Endothelial cell of umbilical vein (primary cell): ENCODE measurements around the gene NR0B2. TPM values are rescaled to one million over a fixed set of nuclear protein-coding genes. Genes with fewer than 3 reads are reported as not detected.

Experiments used
- BruUV-seq: library from RNA; stranded (reverse); fragments of 400-500 nt; replicated peaks from 2 replicates; lab custom pipeline; 2021; lab: Mats Ljungman, UMichigan
- CTCF ChIA-PET: fragments of 300-600, 350-600 bp; sonication (Branson Sonifier 250); formaldehyde crosslinking; loops from one replicate; lab custom pipeline; 2021; ENCODE audit warnings: antibody characterized with exemption, inconsistent platforms; lab: Charles Lee
- POLR2A ChIA-PET: fragments of 300-600, 350-600 bp; sonication (Branson Sonifier 250); formaldehyde crosslinking; loops from one replicate; lab custom pipeline; 2021; ENCODE audit warnings: antibody characterized with exemption, inconsistent platforms; lab: Charles Lee
- DNase-seq: peaks from one replicate; pipeline ENCODE4 v3.0.0-alpha.2; 2011; ENCODE audit warnings: low read depth, low spot score
- FAIRE-seq: peaks from 2 replicates; lab custom pipeline; 2011; peaks lifted over from hg19 to GRCh38; lab: Jason Lieb, UNC
- H2AFZ ChIP-seq: 2 replicates; pipeline ENCODE4 v1.6.0; 2012; ENCODE audit warnings: low read depth, low read length, control low read depth, inconsistent platforms
- H3K27ac ChIP-seq: 2 replicates; pipeline ENCODE4 v1.5.1; 2011; ENCODE audit warnings: low read depth, mild to moderate bottlenecking, control low read depth, low read length, moderate library complexity; ENCODE audit not compliant: insufficient read depth
- H3K27me3 ChIP-seq, 2 experiments: 2 replicates each; pipeline versions ENCODE4 v1.6.0 to v1.6.1; 2011; ENCODE audit warnings: low read length in 2 of 2, mixed read lengths in 1 of 2; ENCODE audit not compliant: control insufficient read depth in 2 of 2, insufficient read depth in 2 of 2
- H3K36me3 ChIP-seq, 2 experiments: 2 replicates in 1 of 2; 3 replicates in 1 of 2; pipeline ENCODE4 v1.5.1; 2011; ENCODE audit warnings: low read length in 2 of 2, mild to moderate bottlenecking in 1 of 2, moderate library complexity in 1 of 2; ENCODE audit not compliant: control insufficient read depth in 2 of 2, insufficient read depth in 2 of 2; ENCODE audit errors: extremely low read depth in 1 of 2
- H3K4me1 ChIP-seq: 3 replicates; pipeline ENCODE4 v1.5.1; 2011; ENCODE audit warnings: mild to moderate bottlenecking, low read length; ENCODE audit not compliant: control insufficient read depth, insufficient read depth; ENCODE audit errors: extremely low read depth
- H3K4me2 ChIP-seq: 2 replicates; pipeline ENCODE4 v1.6.1; 2011; ENCODE audit warnings: low read length, control low read depth, mixed read lengths; ENCODE audit not compliant: insufficient read depth
- H3K4me3 ChIP-seq, 3 experiments: fragments of 200-600 bp in 1 of 3; sonication (generic), shearing (Covaris generic) in 1 of 3; replicated peaks in 1 of 3; 2 replicates each; pipeline ENCODE4 v1.5.1; 2011 to 2016; ENCODE audit warnings: control low read depth in 3 of 3, low read length in 3 of 3, mild to moderate bottlenecking in 2 of 3, inconsistent platforms in 1 of 3, low read depth in 1 of 3, moderate library complexity in 1 of 3; ENCODE audit not compliant: insufficient read depth in 1 of 3
- H3K79me2 ChIP-seq: 2 replicates; pipeline ENCODE4 v1.6.0; 2012; ENCODE audit warnings: low read length, inconsistent platforms; ENCODE audit not compliant: control insufficient read depth, insufficient read depth
- H3K9ac ChIP-seq: replicated peaks from 2 replicates; pipeline ENCODE3; 2011; ENCODE audit warnings: low read length, control low read depth; ENCODE audit not compliant: insufficient read depth; ENCODE audit errors: extremely low read depth
- H3K9me1 ChIP-seq: replicated peaks from 3 replicates; pipeline ENCODE4 v1.6.0; 2011; ENCODE audit warnings: mild to moderate bottlenecking, low read length; ENCODE audit not compliant: control insufficient read depth, insufficient read depth; ENCODE audit errors: extremely low read depth
- H3K9me3 ChIP-seq: replicated peaks from 2 replicates; pipeline ENCODE4 v1.5.1; 2012; ENCODE audit warnings: low read length, inconsistent platforms; ENCODE audit not compliant: control insufficient read depth, insufficient read depth
- H4K20me1 ChIP-seq: replicated peaks from 2 replicates; pipeline ENCODE3; 2011; ENCODE audit warnings: mild to moderate bottlenecking, low read length; ENCODE audit not compliant: control insufficient read depth, insufficient read depth; ENCODE audit errors: extremely low read depth
- EZH2 ChIP-seq: IDR thresholded peaks from 2 replicates; pipeline ENCODE4 v1.6.1; 2012; ENCODE audit warnings: borderline replicate concordance, low read depth, mild to moderate bottlenecking, moderate library complexity, low read length, inconsistent platforms; ENCODE audit not compliant: severe bottlenecking
- FOS ChIP-seq: IDR thresholded peaks from 2 replicates; pipeline ENCODE4 v1.6.1; 2011; ENCODE audit warnings: mild to moderate bottlenecking, low read length, moderate library complexity, borderline replicate concordance; ENCODE audit not compliant: insufficient read depth
- GATA2 ChIP-seq: IDR thresholded peaks from 2 replicates; pipeline ENCODE4 v1.7.0; 2011; ENCODE audit warnings: low read depth, mild to moderate bottlenecking, moderate library complexity, mixed read lengths, low read length; ENCODE audit not compliant: insufficient read length, insufficient read depth
- JUN ChIP-seq: IDR thresholded peaks from 2 replicates; pipeline ENCODE4 v1.6.1; 2011; ENCODE audit warnings: borderline replicate concordance, low read depth; ENCODE audit not compliant: insufficient read length, insufficient read depth
- MYC ChIP-seq: IDR thresholded peaks from one replicate; pipeline ENCODE4 v1.6.1; 2011; ENCODE audit warnings: mild to moderate bottlenecking, low read depth, low read length
- POLR2A ChIP-seq: IDR thresholded peaks from 2 replicates; pipeline ENCODE4 v1.6.1; 2012; ENCODE audit warnings: low read depth, mild to moderate bottlenecking, control low read depth, low read length
- POLR2AphosphoS5 ChIP-seq: IDR thresholded peaks from 2 replicates; pipeline ENCODE4 v1.6.1; 2012; ENCODE audit warnings: low read depth, mild to moderate bottlenecking, control low read depth, low read length, moderate library complexity; ENCODE audit not compliant: insufficient read depth
- dilution Hi-C: fragments of 300-500 bp; cut with MboI; formaldehyde crosslinking; loops from one replicate; pipeline ENCODE4 v1.15.0; 2019; ENCODE audit warnings: low sequenced_read_pairs; ENCODE audit not compliant: extremely low pct_ligation_motif_present
- intact Hi-C: fragments of 100-400 bp; cut with micrococcal nuclease; formaldehyde crosslinking; loops from one replicate; pipeline ENCODE4 v1.10.0; 2022
- polyA plus RNA-seq, 4 experiments: library from polyadenylated mRNA; depleted of rRNA in 3 of 4; stranded (reverse) in 3 of 4; unstranded in 1 of 4; fragments of >200 nt; gene quantifications; 2 replicates each; pipeline versions ENCODE4 v1.2.1 to v1.2.3, GENCODE V29; 2011 to 2012; ENCODE audit warnings: missing spikeins in 1 of 4
- total RNA-seq: library from RNA; stranded (reverse); gene quantifications from 2 replicates; pipeline ENCODE4 v1.2.3, GENCODE V29; 2021
- TF ChIP-seq, protein P1 (sequence below), 2 donors: IDR thresholded peaks; 1 replicate in 1 of 2; 2 replicates in 1 of 2; pipeline ENCODE4 v1.5.1; 2011; ENCODE audit warnings: low read length in 2 of 2, mild to moderate bottlenecking in 2 of 2, moderate library complexity in 2 of 2, control low read depth in 1 of 2, inconsistent platforms in 1 of 2, low read depth in 1 of 2; ENCODE audit not compliant: insufficient read depth in 1 of 2; ENCODE audit errors: extremely low read depth in 1 of 2
- TF ChIP-seq, protein P2 (sequence below): IDR thresholded peaks from 2 replicates; pipeline ENCODE4 v1.6.1; 2011; ENCODE audit not compliant: insufficient read depth, insufficient read length

The NR0B2 gene
- total and polyA plus RNA-seq, 2 donors (not counting 3 experiments of a cell fraction or from before 2014, with no cell fraction given), result not detected

DNA sequence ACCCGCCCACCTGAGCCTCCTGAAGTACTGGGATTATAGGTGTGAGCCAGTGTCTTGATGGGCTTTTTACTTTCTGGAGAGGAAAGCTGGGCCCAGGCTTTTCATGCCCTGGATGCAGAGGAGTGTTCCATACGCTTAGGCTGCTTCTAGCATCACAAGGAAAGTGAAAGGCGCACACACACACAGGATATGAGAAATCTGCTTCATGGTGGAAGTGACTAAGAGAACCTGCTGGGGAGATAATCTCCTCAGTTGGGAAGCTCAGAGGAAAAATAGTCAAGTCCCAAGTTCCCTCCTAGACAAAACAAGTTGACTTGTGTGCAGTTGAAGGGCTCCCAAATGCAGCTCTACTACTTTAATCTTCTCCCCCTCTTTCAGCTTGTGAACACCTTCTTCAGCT is 9.9 kb upstream of the NR0B2 start:
- no peaks in the 10 kb centered on the region for H3K27me3 ChIP-seq
- H3K4me3 ChIP-seq, result peak overlapping the region in 1 of 3 experiments; percentile 25
- peak overlapping the region; percentile 39 for H3K9ac ChIP-seq
- H2AFZ ChIP-seq, result no peak overlapping the region
- H3K9me3 ChIP-seq, result no peaks in the 10 kb centered on the region
- peak; percentile 93 for FAIRE-seq
- H3K27ac ChIP-seq, result peak overlapping the region; percentile 71
- dilution Hi-C loops, result no loop called here
- peaks cover 61% of the 10 kb centered on the region for H3K79me2 ChIP-seq
- DNase-seq, result peak; percentile 70
- intact Hi-C loops, result no loop called here
- TF ChIP-seq JUN (peak; percentile 68), POLR2AphosphoS5 (peak; percentile 53), MYC (no peak), FOS (peak; percentile 84), POLR2A (no peak), GATA2 (peak; percentile 75), EZH2 (no peak)
- TF ChIP-seq, protein P1, sequence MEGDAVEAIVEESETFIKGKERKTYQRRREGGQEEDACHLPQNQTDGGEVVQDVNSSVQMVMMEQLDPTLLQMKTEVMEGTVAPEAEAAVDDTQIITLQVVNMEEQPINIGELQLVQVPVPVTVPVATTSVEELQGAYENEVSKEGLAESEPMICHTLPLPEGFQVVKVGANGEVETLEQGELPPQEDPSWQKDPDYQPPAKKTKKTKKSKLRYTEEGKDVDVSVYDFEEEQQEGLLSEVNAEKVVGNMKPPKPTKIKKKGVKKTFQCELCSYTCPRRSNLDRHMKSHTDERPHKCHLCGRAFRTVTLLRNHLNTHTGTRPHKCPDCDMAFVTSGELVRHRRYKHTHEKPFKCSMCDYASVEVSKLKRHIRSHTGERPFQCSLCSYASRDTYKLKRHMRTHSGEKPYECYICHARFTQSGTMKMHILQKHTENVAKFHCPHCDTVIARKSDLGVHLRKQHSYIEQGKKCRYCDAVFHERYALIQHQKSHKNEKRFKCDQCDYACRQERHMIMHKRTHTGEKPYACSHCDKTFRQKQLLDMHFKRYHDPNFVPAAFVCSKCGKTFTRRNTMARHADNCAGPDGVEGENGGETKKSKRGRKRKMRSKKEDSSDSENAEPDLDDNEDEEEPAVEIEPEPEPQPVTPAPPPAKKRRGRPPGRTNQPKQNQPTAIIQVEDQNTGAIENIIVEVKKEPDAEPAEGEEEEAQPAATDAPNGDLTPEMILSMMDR (IDR thresholded peaks at IDR 0.05; ENCODE audit: extremely low read depth in 1 of 2, insufficient read depth in 1 of 2, low read depth in 1 of 2, low read length in 2 of 2), result no peak
- TF ChIP-seq, protein P2, sequence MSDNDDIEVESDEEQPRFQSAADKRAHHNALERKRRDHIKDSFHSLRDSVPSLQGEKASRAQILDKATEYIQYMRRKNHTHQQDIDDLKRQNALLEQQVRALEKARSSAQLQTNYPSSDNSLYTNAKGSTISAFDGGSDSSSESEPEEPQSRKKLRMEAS, result no peak
- POLR2A ChIA-PET, result interaction anchor here (1.2 kb wide), 1 partner anchor 23 kb away, joined by 3 read pairs; the partner anchor contains the start of gene GPATCH3
- H4K20me1 ChIP-seq, result no peaks in the 10 kb centered on the region
- H3K4me2 ChIP-seq, result peak overlapping the region; percentile 80
- H3K36me3 ChIP-seq, result peaks cover 11 to 18% of the 10 kb centered on the region in 2 experiments
- BruUV-seq, result no TSS peak
- no peaks in the 10 kb centered on the region for H3K9me1 ChIP-seq
- H3K4me1 ChIP-seq, result peaks cover 26% of the 10 kb centered on the region
- CTCF ChIA-PET, result interaction anchor here (0.7 to 1.2 kb wide), 3 partner anchors 24 to 40 kb away, joined by 3 read pairs; no protein-coding TSS in a partner anchor
